ENCODE measurements around the gene STK32C.

DNA sequence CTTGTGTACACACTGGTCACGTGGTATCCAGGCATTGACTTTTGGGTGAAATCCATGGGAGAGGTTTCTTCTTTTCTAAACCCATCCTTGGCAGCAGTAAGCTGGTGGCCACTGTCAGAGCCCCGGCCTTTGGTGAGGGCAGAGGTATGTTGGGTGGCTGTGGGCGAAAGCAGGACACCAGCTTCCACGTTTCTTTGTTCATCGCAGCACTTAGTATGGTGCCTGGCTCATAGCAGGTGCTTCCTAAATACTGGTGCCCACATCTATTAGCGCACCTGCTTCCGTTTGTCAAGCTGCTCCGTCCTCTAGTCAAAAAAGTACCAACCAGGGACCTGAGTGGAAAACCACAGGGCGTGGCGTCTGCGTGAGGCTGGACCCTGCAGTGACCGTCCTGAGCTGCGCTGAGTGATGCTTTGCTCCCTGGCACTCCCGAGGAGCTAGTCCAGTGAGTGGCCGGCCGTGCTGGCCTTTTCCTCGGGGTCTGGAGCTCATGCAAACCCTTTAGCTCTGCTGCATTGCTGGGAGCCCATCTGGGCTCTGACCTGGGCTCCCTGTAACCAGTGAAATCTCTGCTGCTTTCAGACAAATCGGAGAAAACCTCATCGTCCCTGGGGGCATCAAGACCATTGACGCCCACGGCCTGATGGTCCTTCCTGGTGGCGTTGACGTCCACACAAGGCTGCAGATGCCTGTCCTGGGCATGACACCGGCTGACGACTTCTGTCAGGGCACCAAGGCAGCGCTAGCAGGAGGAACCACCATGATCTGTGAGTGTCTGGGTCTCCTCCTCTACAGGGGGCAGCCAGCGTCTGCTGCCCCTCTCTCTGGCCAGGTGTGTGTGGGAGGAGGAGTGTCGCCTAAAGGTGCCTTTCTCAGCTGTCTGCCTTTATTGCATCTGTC is 115.4 kb downstream of the STK32C start:
- TF ChIP-seq POLR2A (IDR thresholded peaks at IDR 0.05) = no peak
- TF ChIP-seq, protein P1, sequence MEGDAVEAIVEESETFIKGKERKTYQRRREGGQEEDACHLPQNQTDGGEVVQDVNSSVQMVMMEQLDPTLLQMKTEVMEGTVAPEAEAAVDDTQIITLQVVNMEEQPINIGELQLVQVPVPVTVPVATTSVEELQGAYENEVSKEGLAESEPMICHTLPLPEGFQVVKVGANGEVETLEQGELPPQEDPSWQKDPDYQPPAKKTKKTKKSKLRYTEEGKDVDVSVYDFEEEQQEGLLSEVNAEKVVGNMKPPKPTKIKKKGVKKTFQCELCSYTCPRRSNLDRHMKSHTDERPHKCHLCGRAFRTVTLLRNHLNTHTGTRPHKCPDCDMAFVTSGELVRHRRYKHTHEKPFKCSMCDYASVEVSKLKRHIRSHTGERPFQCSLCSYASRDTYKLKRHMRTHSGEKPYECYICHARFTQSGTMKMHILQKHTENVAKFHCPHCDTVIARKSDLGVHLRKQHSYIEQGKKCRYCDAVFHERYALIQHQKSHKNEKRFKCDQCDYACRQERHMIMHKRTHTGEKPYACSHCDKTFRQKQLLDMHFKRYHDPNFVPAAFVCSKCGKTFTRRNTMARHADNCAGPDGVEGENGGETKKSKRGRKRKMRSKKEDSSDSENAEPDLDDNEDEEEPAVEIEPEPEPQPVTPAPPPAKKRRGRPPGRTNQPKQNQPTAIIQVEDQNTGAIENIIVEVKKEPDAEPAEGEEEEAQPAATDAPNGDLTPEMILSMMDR (IDR thresholded peaks at IDR 0.05) = no peak
